AG09319 (cell line): ENCODE results near the gene SLC14A1.

Experiments
- DNase-seq: peaks from one replicate; pipeline ENCODE4 v3.0.0-alpha.2; 2010; ENCODE audit warnings: low read depth; ENCODE audit errors: extremely low read depth
- CTCF ChIP-seq: IDR thresholded peaks from 2 replicates; pipeline ENCODE4 v1.5.1; 2011; ENCODE audit warnings: low read depth, mild to moderate bottlenecking, inconsistent platforms, low read length, moderate library complexity

SLC14A1 gene

GRCh38 chr18:45801416-45802004 lies 77.5 kb downstream of the SLC14A1 start:
- TF ChIP-seq CTCF: no peak
- DNase-seq: no peak
